ENCODE results near the gene FGD6. TPM values are rescaled to one million over a fixed set of nuclear protein-coding genes. Genes with fewer than 3 reads are reported as not detected.

The FGD6 gene
- total RNA-seq, 1 experiment from 2014 or later: 28.3 TPM

GRCh38 chr12:95051241-95051640 is 166.0 kb downstream of the FGD6 start:
- Histone ChIP-seq H3K4me1 (ENCODE audit: control insufficient read depth, insufficient read depth, low read length) (no peaks in the 10 kb centered on the region), H3K36me3 (ENCODE audit: control insufficient read depth, insufficient read depth, low read length) (peaks cover 24% of the 10 kb centered on the region), H3K27me3 (ENCODE audit: control insufficient read depth, insufficient read depth, low read length) (no peaks in the 10 kb centered on the region), H3K27ac (ENCODE audit: low read length) (no peak overlapping the region), H3K4me3 (ENCODE audit: low read depth in 2 of 2, low read length in 2 of 2) (no peak overlapping the region), H3K9me3 (ENCODE audit: control insufficient read depth, insufficient read depth, low read depth, low read length) (no peaks in the 10 kb centered on the region)
- ATAC-seq: no peak
- no peak for DNase-seq (ENCODE audit: low read depth, low spot score)
- BruUV-seq (replicated peaks): no TSS peak
- no peak for TF ChIP-seq SIN3A (IDR thresholded peaks at IDR 0.05; ENCODE audit: borderline replicate concordance, insufficient read depth, low read depth, low read length)
- TF ChIP-seq CTCF (IDR thresholded peaks at IDR 0.05): no peak
- TF ChIP-seq POLR2AphosphoS5 (IDR thresholded peaks at IDR 0.05; ENCODE audit: low read depth, low read length): no peak
- no peak for TF ChIP-seq TCF7L2 (IDR thresholded peaks at IDR 0.05; ENCODE audit: low read depth, low read length)
- TF ChIP-seq REST (IDR thresholded peaks at IDR 0.05; ENCODE audit: insufficient read depth in 1 of 2, low read depth in 2 of 2, low read length in 1 of 2): no peak
- in situ Hi-C loops (cut with HindIII; ENCODE audit: low pct_unique_long_range_greater_than_20kb, low sequenced_read_pairs) (no loop called here), intact Hi-C loops (cut with micrococcal nuclease; ENCODE audit: unreplicated experiment) (no loop called here)
- CTCF ChIA-PET: no interaction called here
- POLR2A ChIA-PET: no interaction called here

- Histone ChIP-seq H3K4me3 (ENCODE audit: low read depth in 2 of 2, low read length in 2 of 2) (no peak overlapping the region), H3K27me3 (ENCODE audit: control insufficient read depth, insufficient read depth, low read length) (no peaks in the 10 kb centered on the region), H3K27ac (ENCODE audit: low read length) (no peak overlapping the region), H3K9me3 (ENCODE audit: control insufficient read depth, insufficient read depth, low read depth, low read length) (no peaks in the 10 kb centered on the region), H3K36me3 (ENCODE audit: control insufficient read depth, insufficient read depth, low read length) (peaks cover 29% of the 10 kb centered on the region; the same call in 1 of the 2 replicates), H3K4me1 (ENCODE audit: control insufficient read depth, insufficient read depth, low read length) (no peaks in the 10 kb centered on the region)
- ChIA-PET CTCF (no interaction called here), POLR2A (no interaction called here)
- ATAC-seq (no peak), DNase-seq (ENCODE audit: low read depth, low spot score) (no peak)
- BruUV-seq (replicated peaks): no TSS peak
- TF ChIP-seq SIN3A (IDR thresholded peaks at IDR 0.05; ENCODE audit: borderline replicate concordance, insufficient read depth, low read depth, low read length): no peak
- TF ChIP-seq CTCF (IDR thresholded peaks at IDR 0.05): no peak
- TF ChIP-seq POLR2AphosphoS5 (IDR thresholded peaks at IDR 0.05; ENCODE audit: low read depth, low read length): no peak
- TF ChIP-seq REST (IDR thresholded peaks at IDR 0.05; ENCODE audit: insufficient read depth in 1 of 2, low read depth in 2 of 2, low read length in 1 of 2): no peak
- no peak for TF ChIP-seq TCF7L2 (IDR thresholded peaks at IDR 0.05; ENCODE audit: low read depth, low read length)
- intact Hi-C loops (cut with micrococcal nuclease; ENCODE audit: unreplicated experiment) (no loop called here), in situ Hi-C loops (cut with HindIII; ENCODE audit: low pct_unique_long_range_greater_than_20kb, low sequenced_read_pairs) (no loop called here)
Measured at GRCh38 chr12:95037906-95038305, 179.4 kb downstream of the FGD6 start.

Data from Panc1 (cell line).